ENCODE data around the gene TAB3.

TAB3 gene

DNA sequence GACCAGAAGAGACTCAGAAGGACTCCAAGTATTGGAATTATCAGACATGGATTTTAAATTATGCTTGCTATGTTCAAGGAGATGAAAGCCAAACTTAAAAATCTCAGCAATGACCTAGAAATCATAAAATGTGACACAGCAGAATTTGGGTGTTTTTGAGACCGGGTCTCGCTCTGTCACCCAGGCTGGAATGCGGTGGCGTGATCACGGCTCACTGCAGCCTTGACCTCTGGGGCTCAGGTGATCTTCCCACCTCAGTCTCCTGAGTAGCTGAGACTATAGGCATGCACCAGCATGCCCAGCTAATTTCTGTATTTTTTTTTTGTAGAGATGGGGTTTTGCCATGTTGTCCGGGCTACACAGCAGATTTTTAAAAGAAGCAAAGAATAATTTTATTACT, 12.7 kb downstream of the TAB3 start:
- no peak; the same call in 2 of the 3 replicates for ATAC-seq
- no peak for TF ChIP-seq ZNF70 (CRISPR knock-in tag; IDR thresholded peaks at IDR 0.05)
- no peak for TF ChIP-seq TOX (CRISPR knock-in tag; IDR thresholded peaks at IDR 0.05; ENCODE audit: borderline replicate concordance)
- TF ChIP-seq GLIS3 (CRISPR knock-in tag; IDR thresholded peaks at IDR 0.05) = no peak
- TF ChIP-seq, protein P1, sequence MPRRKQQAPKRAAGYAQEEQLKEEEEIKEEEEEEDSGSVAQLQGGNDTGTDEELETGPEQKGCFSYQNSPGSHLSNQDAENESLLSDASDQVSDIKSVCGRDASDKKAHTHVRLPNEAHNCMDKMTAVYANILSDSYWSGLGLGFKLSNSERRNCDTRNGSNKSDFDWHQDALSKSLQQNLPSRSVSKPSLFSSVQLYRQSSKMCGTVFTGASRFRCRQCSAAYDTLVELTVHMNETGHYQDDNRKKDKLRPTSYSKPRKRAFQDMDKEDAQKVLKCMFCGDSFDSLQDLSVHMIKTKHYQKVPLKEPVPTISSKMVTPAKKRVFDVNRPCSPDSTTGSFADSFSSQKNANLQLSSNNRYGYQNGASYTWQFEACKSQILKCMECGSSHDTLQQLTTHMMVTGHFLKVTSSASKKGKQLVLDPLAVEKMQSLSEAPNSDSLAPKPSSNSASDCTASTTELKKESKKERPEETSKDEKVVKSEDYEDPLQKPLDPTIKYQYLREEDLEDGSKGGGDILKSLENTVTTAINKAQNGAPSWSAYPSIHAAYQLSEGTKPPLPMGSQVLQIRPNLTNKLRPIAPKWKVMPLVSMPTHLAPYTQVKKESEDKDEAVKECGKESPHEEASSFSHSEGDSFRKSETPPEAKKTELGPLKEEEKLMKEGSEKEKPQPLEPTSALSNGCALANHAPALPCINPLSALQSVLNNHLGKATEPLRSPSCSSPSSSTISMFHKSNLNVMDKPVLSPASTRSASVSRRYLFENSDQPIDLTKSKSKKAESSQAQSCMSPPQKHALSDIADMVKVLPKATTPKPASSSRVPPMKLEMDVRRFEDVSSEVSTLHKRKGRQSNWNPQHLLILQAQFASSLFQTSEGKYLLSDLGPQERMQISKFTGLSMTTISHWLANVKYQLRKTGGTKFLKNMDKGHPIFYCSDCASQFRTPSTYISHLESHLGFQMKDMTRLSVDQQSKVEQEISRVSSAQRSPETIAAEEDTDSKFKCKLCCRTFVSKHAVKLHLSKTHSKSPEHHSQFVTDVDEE (CRISPR knock-in tag; IDR thresholded peaks at IDR 0.05) = no peak
- TF ChIP-seq BACH2 (CRISPR knock-in tag; IDR thresholded peaks at IDR 0.05; ENCODE audit: borderline replicate concordance) = no peak
- no peak for TF ChIP-seq SNAI2 (CRISPR knock-in tag; IDR thresholded peaks at IDR 0.05)
- TF ChIP-seq RARB (CRISPR knock-in tag; IDR thresholded peaks at IDR 0.05) = no peak
- TF ChIP-seq ARNTL (CRISPR knock-in tag; IDR thresholded peaks at IDR 0.05; ENCODE audit: borderline replicate concordance, low read depth) = no peak
- no peak for TF ChIP-seq OSR1 (CRISPR knock-in tag; IDR thresholded peaks at IDR 0.05)

DNA sequence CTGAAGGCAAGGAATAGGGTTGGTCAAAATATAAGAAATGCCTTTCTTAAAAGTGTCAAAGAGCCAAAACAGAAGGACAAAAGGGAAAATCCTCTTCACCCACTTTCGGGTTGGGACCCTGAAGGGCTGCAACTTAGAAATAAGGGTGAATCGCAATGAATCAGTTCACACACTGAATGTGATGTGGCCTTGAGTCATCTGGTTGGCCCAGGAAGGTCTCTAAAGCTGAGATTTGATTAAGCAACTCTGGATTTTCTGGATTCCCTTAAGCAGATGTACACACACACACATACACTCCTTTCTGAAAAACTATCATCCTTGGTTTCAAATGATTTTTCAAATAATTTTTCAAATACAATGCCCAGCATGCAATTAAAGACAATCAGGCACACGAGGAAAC, 13.1 kb downstream of the TAB3 start:
- peak; percentile 45; the same call in 2 of the 3 replicates for ATAC-seq
- TF ChIP-seq SNAI2 (CRISPR knock-in tag; IDR thresholded peaks at IDR 0.05) = no peak
- TF ChIP-seq, protein P2, sequence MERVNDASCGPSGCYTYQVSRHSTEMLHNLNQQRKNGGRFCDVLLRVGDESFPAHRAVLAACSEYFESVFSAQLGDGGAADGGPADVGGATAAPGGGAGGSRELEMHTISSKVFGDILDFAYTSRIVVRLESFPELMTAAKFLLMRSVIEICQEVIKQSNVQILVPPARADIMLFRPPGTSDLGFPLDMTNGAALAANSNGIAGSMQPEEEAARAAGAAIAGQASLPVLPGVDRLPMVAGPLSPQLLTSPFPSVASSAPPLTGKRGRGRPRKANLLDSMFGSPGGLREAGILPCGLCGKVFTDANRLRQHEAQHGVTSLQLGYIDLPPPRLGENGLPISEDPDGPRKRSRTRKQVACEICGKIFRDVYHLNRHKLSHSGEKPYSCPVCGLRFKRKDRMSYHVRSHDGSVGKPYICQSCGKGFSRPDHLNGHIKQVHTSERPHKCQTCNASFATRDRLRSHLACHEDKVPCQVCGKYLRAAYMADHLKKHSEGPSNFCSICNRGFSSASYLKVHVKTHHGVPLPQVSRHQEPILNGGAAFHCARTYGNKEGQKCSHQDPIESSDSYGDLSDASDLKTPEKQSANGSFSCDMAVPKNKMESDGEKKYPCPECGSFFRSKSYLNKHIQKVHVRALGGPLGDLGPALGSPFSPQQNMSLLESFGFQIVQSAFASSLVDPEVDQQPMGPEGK (CRISPR knock-in tag; IDR thresholded peaks at IDR 0.05; ENCODE audit: borderline replicate concordance) = no peak
- no peak for TF ChIP-seq CSDC2 (CRISPR knock-in tag; IDR thresholded peaks at IDR 0.05)
- TF ChIP-seq, protein P3, sequence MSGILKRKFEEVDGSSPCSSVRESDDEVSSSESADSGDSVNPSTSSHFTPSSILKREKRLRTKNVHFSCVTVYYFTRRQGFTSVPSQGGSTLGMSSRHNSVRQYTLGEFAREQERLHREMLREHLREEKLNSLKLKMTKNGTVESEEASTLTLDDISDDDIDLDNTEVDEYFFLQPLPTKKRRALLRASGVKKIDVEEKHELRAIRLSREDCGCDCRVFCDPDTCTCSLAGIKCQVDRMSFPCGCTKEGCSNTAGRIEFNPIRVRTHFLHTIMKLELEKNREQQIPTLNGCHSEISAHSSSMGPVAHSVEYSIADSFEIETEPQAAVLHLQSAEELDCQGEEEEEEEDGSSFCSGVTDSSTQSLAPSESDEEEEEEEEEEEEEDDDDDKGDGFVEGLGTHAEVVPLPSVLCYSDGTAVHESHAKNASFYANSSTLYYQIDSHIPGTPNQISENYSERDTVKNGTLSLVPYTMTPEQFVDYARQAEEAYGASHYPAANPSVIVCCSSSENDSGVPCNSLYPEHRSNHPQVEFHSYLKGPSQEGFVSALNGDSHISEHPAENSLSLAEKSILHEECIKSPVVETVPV (CRISPR knock-in tag; IDR thresholded peaks at IDR 0.05) = no peak
- no peak for TF ChIP-seq OSR1 (CRISPR knock-in tag; IDR thresholded peaks at IDR 0.05)
- TF ChIP-seq ZFP30 (CRISPR knock-in tag; IDR thresholded peaks at IDR 0.05) = no peak
- TF ChIP-seq ZC3H10 (CRISPR knock-in tag; IDR thresholded peaks at IDR 0.05) = no peak
- TF ChIP-seq TCF4 (CRISPR knock-in tag; IDR thresholded peaks at IDR 0.05; ENCODE audit: borderline replicate concordance) = no peak

DNA sequence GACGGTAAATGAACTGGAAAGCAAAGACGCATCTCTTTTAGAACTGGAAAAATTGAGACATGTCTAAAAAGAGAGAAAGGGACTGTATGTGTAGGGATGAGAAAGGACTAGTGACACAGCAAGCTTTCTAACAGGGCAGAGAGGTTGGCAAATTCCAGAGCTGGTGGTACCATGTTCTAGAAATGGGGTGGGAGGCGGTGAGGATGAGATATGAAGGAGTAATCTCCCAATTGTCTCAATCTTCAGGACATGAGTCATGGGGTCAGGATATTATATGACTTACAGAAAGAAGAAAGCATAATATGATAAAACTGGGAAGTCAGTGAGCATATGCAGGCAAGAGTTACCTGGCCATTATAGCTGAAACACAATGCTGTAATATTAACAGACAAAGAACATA, 14.2 kb downstream of the TAB3 start:
- TF ChIP-seq BACH2 (CRISPR knock-in tag; IDR thresholded peaks at IDR 0.05; ENCODE audit: borderline replicate concordance) (no peak), ZNF565 (CRISPR knock-in tag; conservative IDR thresholded peaks at IDR 0.05; ENCODE audit: low read depth) (no peak), PPARA (CRISPR knock-in tag; IDR thresholded peaks at IDR 0.05; ENCODE audit: borderline replicate concordance) (no peak), TCF4 (CRISPR knock-in tag; IDR thresholded peaks at IDR 0.05; ENCODE audit: borderline replicate concordance) (no peak), SNAI2 (CRISPR knock-in tag; IDR thresholded peaks at IDR 0.05) (no peak)
- TF ChIP-seq, protein P1 (CRISPR knock-in tag; IDR thresholded peaks at IDR 0.05) = no peak
- no peak for ATAC-seq

DNA sequence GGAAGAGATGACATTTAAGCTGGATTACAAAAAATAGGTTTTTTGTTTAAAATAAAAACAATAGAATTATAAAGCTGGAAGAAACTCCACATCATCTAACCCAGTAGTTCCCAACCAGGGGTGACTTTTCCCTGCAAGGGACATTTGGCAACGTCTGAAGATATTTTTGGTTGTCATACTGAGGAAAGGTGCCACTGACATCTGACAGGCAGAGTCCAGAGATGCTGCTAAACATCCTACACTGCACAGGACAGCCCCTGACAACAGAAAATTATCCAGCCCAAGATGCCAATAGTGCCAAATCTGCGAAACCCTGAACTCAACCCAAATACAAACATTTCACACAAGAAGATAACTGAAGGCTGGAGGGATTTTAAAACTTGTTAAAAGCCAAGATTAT, 18.5 kb downstream of the TAB3 start:
- TF ChIP-seq GLIS3 (CRISPR knock-in tag; IDR thresholded peaks at IDR 0.05) (no peak), PPARA (CRISPR knock-in tag; IDR thresholded peaks at IDR 0.05; ENCODE audit: borderline replicate concordance) (no peak), CSDC2 (CRISPR knock-in tag; IDR thresholded peaks at IDR 0.05) (no peak), ZFP3 (CRISPR knock-in tag; IDR thresholded peaks at IDR 0.05) (no peak), ZNF565 (CRISPR knock-in tag; conservative IDR thresholded peaks at IDR 0.05; ENCODE audit: low read depth) (no peak), ZNF8 (CRISPR knock-in tag; IDR thresholded peaks at IDR 0.05) (no peak), ZFP30 (CRISPR knock-in tag; IDR thresholded peaks at IDR 0.05) (no peak), TCF4 (CRISPR knock-in tag; IDR thresholded peaks at IDR 0.05; ENCODE audit: borderline replicate concordance) (no peak), TOX (CRISPR knock-in tag; IDR thresholded peaks at IDR 0.05; ENCODE audit: borderline replicate concordance) (no peak), SNAI2 (CRISPR knock-in tag; IDR thresholded peaks at IDR 0.05) (no peak), ISL1 (CRISPR knock-in tag; IDR thresholded peaks at IDR 0.05) (no peak), OSR1 (CRISPR knock-in tag; IDR thresholded peaks at IDR 0.05) (no peak), RARB (CRISPR knock-in tag; IDR thresholded peaks at IDR 0.05) (no peak), BACH2 (CRISPR knock-in tag; IDR thresholded peaks at IDR 0.05; ENCODE audit: borderline replicate concordance) (no peak), ESRRG (CRISPR knock-in tag; IDR thresholded peaks at IDR 0.05) (no peak), ZNF70 (CRISPR knock-in tag; IDR thresholded peaks at IDR 0.05) (no peak), ZC3H10 (CRISPR knock-in tag; IDR thresholded peaks at IDR 0.05) (no peak), ARNTL (CRISPR knock-in tag; IDR thresholded peaks at IDR 0.05; ENCODE audit: borderline replicate concordance, low read depth) (no peak)
- TF ChIP-seq, protein P4, sequence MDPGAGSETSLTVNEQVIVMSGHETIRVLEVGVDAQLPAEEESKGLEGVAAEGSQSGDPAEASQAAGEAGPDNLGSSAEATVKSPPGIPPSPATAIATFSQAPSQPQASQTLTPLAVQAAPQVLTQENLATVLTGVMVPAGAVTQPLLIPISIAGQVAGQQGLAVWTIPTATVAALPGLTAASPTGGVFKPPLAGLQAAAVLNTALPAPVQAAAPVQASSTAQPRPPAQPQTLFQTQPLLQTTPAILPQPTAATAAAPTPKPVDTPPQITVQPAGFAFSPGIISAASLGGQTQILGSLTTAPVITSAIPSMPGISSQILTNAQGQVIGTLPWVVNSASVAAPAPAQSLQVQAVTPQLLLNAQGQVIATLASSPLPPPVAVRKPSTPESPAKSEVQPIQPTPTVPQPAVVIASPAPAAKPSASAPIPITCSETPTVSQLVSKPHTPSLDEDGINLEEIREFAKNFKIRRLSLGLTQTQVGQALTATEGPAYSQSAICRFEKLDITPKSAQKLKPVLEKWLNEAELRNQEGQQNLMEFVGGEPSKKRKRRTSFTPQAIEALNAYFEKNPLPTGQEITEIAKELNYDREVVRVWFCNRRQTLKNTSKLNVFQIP (CRISPR knock-in tag; IDR thresholded peaks at IDR 0.05; ENCODE audit: borderline replicate concordance, low read depth) = no peak
- TF ChIP-seq, protein P2 (CRISPR knock-in tag; IDR thresholded peaks at IDR 0.05; ENCODE audit: borderline replicate concordance) = no peak
- no peak for ATAC-seq

Measured in SK-N-SH treated with all-trans-retinoic acid at 6 μM for 48 hours (cell line).